GM06990 (cell line): ENCODE data around the gene CDH22.

ENCODE experiments used
- DNase-seq: peaks from one replicate; pipeline ENCODE4 v3.0.0-alpha.2; 2011; ENCODE audit not compliant: insufficient read length; ENCODE audit errors: extremely low read depth
- H3K27me3 ChIP-seq: replicated peaks from 2 replicates; pipeline ENCODE4 v1.6.0; 2011; ENCODE audit warnings: low read length; ENCODE audit not compliant: control insufficient read depth, insufficient read depth
- H3K36me3 ChIP-seq: 2 replicates; pipeline ENCODE4 v1.5.1; 2011; ENCODE audit warnings: low read length; ENCODE audit not compliant: control insufficient read depth, insufficient read depth
- H3K4me3 ChIP-seq: replicated peaks from 2 replicates; pipeline ENCODE4 v1.5.1; 2011; ENCODE audit warnings: low read depth, mild to moderate bottlenecking, control low read depth, low read length
- TF ChIP-seq, protein P1 (sequence below): IDR thresholded peaks from 2 replicates; pipeline ENCODE4 v1.5.1; 2011; ENCODE audit warnings: low read length, control low read depth, mild to moderate bottlenecking, inconsistent platforms; ENCODE audit not compliant: insufficient read depth, poor library complexity, severe bottlenecking

CDH22 gene

DNA sequence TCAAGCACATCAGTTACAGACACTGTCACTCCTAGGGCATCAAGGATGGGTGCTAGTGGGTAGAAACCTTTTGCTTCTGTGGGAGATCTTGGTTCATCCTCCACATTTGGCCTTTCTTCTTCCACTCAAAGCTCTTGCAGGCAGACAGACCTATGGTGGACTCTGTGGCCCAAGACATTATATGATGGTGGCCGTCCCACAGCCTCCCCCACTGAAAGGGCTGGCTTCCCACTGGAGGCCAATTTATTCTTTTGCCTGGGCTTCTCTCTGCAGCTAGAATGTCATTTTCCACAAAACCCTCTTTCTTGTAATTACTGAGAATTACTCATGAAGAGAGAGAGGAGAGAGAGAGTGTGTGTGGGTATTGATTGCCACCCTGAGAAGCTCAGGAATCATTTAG, 146.4 kb downstream of the CDH22 start:
- H3K4me3 ChIP-seq = no peak overlapping the region
- TF ChIP-seq, protein P1, sequence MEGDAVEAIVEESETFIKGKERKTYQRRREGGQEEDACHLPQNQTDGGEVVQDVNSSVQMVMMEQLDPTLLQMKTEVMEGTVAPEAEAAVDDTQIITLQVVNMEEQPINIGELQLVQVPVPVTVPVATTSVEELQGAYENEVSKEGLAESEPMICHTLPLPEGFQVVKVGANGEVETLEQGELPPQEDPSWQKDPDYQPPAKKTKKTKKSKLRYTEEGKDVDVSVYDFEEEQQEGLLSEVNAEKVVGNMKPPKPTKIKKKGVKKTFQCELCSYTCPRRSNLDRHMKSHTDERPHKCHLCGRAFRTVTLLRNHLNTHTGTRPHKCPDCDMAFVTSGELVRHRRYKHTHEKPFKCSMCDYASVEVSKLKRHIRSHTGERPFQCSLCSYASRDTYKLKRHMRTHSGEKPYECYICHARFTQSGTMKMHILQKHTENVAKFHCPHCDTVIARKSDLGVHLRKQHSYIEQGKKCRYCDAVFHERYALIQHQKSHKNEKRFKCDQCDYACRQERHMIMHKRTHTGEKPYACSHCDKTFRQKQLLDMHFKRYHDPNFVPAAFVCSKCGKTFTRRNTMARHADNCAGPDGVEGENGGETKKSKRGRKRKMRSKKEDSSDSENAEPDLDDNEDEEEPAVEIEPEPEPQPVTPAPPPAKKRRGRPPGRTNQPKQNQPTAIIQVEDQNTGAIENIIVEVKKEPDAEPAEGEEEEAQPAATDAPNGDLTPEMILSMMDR = no peak
- peaks cover 6% of the 10 kb centered on the region for H3K27me3 ChIP-seq
- DNase-seq = no peak
- no peaks in the 10 kb centered on the region for H3K36me3 ChIP-seq

DNA sequence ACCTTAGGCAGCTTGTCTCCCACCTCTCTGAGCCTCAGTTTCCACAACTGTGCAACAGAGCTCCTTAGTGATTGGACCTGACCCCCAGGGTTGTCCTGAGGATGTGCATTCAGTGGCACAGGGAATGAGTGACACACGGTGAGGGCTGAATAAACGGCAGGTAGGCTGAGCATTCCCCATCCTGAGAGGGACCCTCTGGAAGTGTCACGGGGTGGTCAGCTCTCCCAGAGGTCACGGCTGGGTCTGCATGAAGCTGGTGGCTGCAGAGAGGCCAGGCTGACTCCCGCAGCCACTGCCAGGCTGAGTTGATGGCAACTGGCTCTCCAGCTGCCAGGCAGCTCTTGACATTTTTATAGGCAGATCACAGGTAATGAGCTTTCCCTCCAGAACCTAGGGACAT, 147.6 kb downstream of the CDH22 start:
- DNase-seq = no peak
- H3K27me3 ChIP-seq = peaks cover 4% of the 10 kb centered on the region
- TF ChIP-seq, protein P1 = no peak
- no peaks in the 10 kb centered on the region for H3K36me3 ChIP-seq
- no peak overlapping the region for H3K4me3 ChIP-seq

DNA sequence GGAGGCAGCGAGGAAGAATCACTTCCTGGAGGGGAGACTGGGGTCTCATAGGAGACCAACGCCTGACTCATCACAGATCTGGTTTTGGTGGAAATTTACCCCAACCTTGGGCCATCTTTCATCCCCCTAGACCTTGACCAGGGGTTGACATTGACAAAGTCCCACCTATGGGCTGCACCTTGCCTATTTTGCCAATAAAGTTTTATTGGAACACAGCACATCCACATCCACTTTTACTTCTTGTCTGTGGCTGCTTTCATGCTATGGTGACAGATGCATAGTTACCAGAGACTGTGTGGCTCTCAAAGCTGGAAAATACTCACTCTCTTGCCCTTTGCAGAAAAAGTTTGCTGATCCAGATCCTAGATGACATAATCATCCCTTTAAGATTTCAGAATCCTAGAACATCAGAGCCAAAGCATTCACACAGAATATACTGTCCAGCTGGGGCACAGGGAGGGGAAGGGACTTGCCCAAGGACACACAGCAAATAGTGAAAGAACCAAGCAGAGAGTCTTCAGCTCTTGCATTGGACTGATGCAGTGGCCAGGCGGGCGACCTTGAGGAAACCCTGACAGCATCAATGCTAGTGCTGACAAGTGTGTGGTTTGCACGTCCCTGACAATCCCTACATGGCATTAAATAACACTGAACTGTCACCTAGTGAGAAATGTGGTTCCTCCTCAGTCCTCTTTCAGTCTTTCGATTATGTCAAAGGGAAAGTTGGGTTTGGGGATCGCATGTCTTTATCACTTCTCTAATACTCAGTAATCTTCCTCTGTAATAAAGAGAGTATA, 149.0 kb downstream of the CDH22 start:
- peaks cover 3% of the 10 kb centered on the region for H3K27me3 ChIP-seq
- H3K36me3 ChIP-seq = no peaks in the 10 kb centered on the region
- no peak for DNase-seq
- H3K4me3 ChIP-seq = no peak overlapping the region
- TF ChIP-seq, protein P1 = no peak

DNA sequence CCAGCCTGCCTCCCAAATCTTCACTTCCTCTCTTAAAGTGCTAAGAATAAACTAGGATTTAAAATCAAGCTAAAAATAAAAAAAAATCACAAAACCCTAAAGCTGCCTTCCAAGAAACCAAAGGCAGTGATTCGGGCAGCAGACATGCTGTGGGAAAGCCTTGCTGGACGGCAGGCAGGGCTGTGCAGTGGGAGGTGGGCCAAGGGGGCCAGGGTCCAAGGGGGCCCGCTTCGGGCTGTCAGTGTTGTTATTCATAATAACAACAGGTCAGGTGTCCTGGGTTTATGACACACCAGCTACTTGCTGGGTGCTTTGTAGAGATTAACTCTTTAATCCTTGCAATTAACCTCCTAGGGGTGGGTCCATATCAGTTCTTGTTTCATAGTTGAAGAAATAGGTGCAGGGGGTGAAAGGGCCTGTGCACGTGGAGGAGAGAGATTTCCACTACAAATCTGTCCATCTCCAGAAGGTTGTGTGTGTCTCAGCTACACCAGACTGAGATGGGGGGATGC, 149.8 kb downstream of the CDH22 start:
- TF ChIP-seq, protein P1 = no peak
- Histone ChIP-seq H3K36me3 (no peaks in the 10 kb centered on the region), H3K27me3 (peaks cover 3% of the 10 kb centered on the region), H3K4me3 (no peak overlapping the region)
- DNase-seq = no peak

DNA sequence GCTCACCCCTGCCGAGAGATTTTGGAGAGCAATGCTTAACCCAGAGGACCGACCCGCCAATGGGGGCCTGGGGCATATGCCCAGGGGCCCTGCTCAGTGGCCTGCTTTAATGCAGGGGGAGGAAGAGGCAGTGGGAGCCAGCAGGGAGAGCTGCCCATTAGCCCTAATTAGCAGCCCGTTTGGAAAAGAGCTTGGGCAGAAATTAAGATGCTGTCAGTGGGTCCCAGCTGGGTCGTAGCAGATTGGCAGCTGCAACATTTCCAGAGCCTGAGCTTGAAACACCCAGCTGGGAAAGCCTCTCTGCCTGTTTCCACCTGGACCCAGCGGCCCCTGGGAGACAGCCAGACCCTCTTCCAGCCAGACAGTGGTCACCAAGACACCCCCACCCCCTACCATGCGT, 150.7 kb downstream of the CDH22 start:
- H3K27me3 ChIP-seq = peaks cover 3% of the 10 kb centered on the region
- DNase-seq = no peak
- TF ChIP-seq, protein P1 = no peak
- no peak overlapping the region for H3K4me3 ChIP-seq
- no peaks in the 10 kb centered on the region for H3K36me3 ChIP-seq
